ENCODE results near the gene NUP37. TPM values are rescaled to one million over a fixed set of nuclear protein-coding genes. Genes with fewer than 3 reads are reported as not detected.
A peak's percentile ranks its signal among the peaks of the same experiment; 100 is the strongest.

NUP37 gene
- total RNA-seq, 1 donor from 2014 or later, result 44.9 TPM

- H3K36me3 Mint-ChIP-seq (ENCODE audit: low read depth), result peaks cover 16% of the 10 kb centered on the region
- no peaks in the 10 kb centered on the region for H3K27me3 Mint-ChIP-seq (ENCODE audit: low read depth)
- H3K4me1 Mint-ChIP-seq, result peaks cover 13% of the 10 kb centered on the region
- DNase-seq (ENCODE audit: low read depth, low spot score), result no peak
- peaks cover 6% of the 10 kb centered on the region for H3K9me3 Mint-ChIP-seq
- no peak for TF ChIP-seq CTCF (conservative IDR thresholded peaks at IDR 0.05)
- peak overlapping the region; percentile 95 for H3K27ac Mint-ChIP-seq (ENCODE audit: unreplicated experiment)
- peak overlapping the region; percentile 98 for H3K4me3 Mint-ChIP-seq
Observed at GRCh38 chr12:102061096-102061559, 58.8 kb downstream of the NUP37 start.

- no peaks in the 10 kb centered on the region for H3K27me3 Mint-ChIP-seq (ENCODE audit: low read depth)
- DNase-seq (ENCODE audit: low read depth, low spot score), result no peak
- H3K27ac Mint-ChIP-seq (ENCODE audit: unreplicated experiment), result no peak overlapping the region
- H3K9me3 Mint-ChIP-seq, result peaks cover 6% of the 10 kb centered on the region
- H3K4me1 Mint-ChIP-seq, result peaks cover 13% of the 10 kb centered on the region
- TF ChIP-seq CTCF (conservative IDR thresholded peaks at IDR 0.05), result no peak
- peak overlapping the region; percentile 70 for H3K4me3 Mint-ChIP-seq
- peaks cover 17% of the 10 kb centered on the region for H3K36me3 Mint-ChIP-seq (ENCODE audit: low read depth)
Observed at GRCh38 chr12:102059343-102059742, 60.6 kb downstream of the NUP37 start.

- Mint-ChIP-seq H3K36me3 (ENCODE audit: low read depth) (peaks cover 22% of the 10 kb centered on the region), H3K27ac (ENCODE audit: unreplicated experiment) (no peak overlapping the region), H3K4me1 (no peaks in the 10 kb centered on the region), H3K27me3 (ENCODE audit: low read depth) (no peaks in the 10 kb centered on the region), H3K9me3 (peaks cover 6% of the 10 kb centered on the region), H3K4me3 (no peak overlapping the region)
- no peak for TF ChIP-seq CTCF (conservative IDR thresholded peaks at IDR 0.05)
- no peak for DNase-seq (ENCODE audit: low read depth, low spot score)
Observed at GRCh38 chr12:102054345-102054744, 65.6 kb downstream of the NUP37 start.

GRCh38 chr12:102053062-102053349 is 66.9 kb downstream of the NUP37 start:
- no peaks in the 10 kb centered on the region for H3K4me1 Mint-ChIP-seq
- TF ChIP-seq CTCF (conservative IDR thresholded peaks at IDR 0.05), result no peak
- peaks cover 6% of the 10 kb centered on the region for H3K9me3 Mint-ChIP-seq
- no peak for DNase-seq (ENCODE audit: low read depth, low spot score)
- H3K27ac Mint-ChIP-seq (ENCODE audit: unreplicated experiment), result no peak overlapping the region
- no peaks in the 10 kb centered on the region for H3K27me3 Mint-ChIP-seq (ENCODE audit: low read depth)
- H3K4me3 Mint-ChIP-seq, result no peak overlapping the region
- H3K36me3 Mint-ChIP-seq (ENCODE audit: low read depth), result peaks cover 18% of the 10 kb centered on the region

GRCh38 chr12:102052192-102053061 is 67.5 kb downstream of the NUP37 start:
- H3K27me3 Mint-ChIP-seq (ENCODE audit: low read depth), result no peaks in the 10 kb centered on the region

More at GRCh38 chr12:102052192-102053061, 67.5 kb downstream of the NUP37 start:
- H3K27ac Mint-ChIP-seq (ENCODE audit: unreplicated experiment), result no peak overlapping the region
- peaks cover 14% of the 10 kb centered on the region for H3K36me3 Mint-ChIP-seq (ENCODE audit: low read depth)
- H3K4me1 Mint-ChIP-seq, result no peaks in the 10 kb centered on the region
- H3K9me3 Mint-ChIP-seq, result peaks cover 4% of the 10 kb centered on the region
- no peak overlapping the region for H3K4me3 Mint-ChIP-seq
- no peak for TF ChIP-seq CTCF (conservative IDR thresholded peaks at IDR 0.05)
- no peak for DNase-seq (ENCODE audit: low read depth, low spot score)

Measured in neural crest cell (in vitro differentiated cells).